Activated B cell treated with CpG ODN at 0.5 μM for 24 hours (primary cell): ENCODE measurements around the gene MR1. TPM values are rescaled to one million over a fixed set of nuclear protein-coding genes. Genes with fewer than 3 reads are reported as not detected.
A peak's percentile ranks its signal among the peaks of the same experiment; 100 is the strongest.
"Not testable (repeated sequence)": the region's sequence is repeated elsewhere in the genome, so short reads cannot be mapped to it uniquely, and the experiment has no call there.

Experiments
- ATAC-seq: fragments of 200-7000 bp; cut with Tn5 transposase; one replicate; pipeline ENCODE4 v1.10.0; 2021; ENCODE audit warnings: low read depth, mild to moderate bottlenecking, moderate library complexity
- CTCF ChIA-PET: fragments of 350-600 bp; sonication (Branson Sonifier 250); formaldehyde crosslinking; loops from one replicate; lab custom pipeline; 2021; ENCODE audit warnings: antibody characterized with exemption; lab: Charles Lee
- POLR2A ChIA-PET: fragments of 350-600 bp; sonication (Branson Sonifier 250); formaldehyde crosslinking; loops from one replicate; lab custom pipeline; 2021; ENCODE audit warnings: antibody characterized with exemption; lab: Charles Lee
- DNase-seq: peaks from one replicate; pipeline ENCODE4 v3.0.0; 2022
- H3K27ac Mint-ChIP-seq: one replicate; pipeline ENCODE4 v1.8.0; 2020; ENCODE audit warnings: mixed read lengths
- H3K27me3 Mint-ChIP-seq: one replicate; pipeline ENCODE4 v1.8.0; 2021; ENCODE audit warnings: mixed read lengths
- H3K36me3 Mint-ChIP-seq: one replicate; pipeline ENCODE4 v1.8.0; 2021; ENCODE audit warnings: low read depth, mixed read lengths
- H3K4me1 Mint-ChIP-seq: one replicate; pipeline ENCODE4 v1.8.0; 2021; ENCODE audit warnings: mixed read lengths
- H3K4me3 Mint-ChIP-seq: one replicate; pipeline ENCODE4 v1.8.0; 2020; ENCODE audit warnings: mild to moderate bottlenecking, mixed read lengths
- H3K9me3 Mint-ChIP-seq: one replicate; pipeline ENCODE4 v1.8.0; 2020; ENCODE audit warnings: mixed read lengths
- intact Hi-C: fragments of 100-400 bp; cut with micrococcal nuclease; formaldehyde crosslinking; loops from one replicate; pipeline ENCODE4 v1.15.1; 2024
- total RNA-seq: library from RNA; stranded (reverse); gene quantifications from 2 replicates; pipeline ENCODE4 v1.2.3, GENCODE V29; 2022
- TF ChIP-seq, protein P1 (sequence below): fragments of 200-600 bp; IDR thresholded peaks from one replicate; pipeline ENCODE4 v1.8.0; 2022; ENCODE audit warnings: antibody characterized with exemption, mild to moderate bottlenecking

MR1 gene
- total RNA-seq, 1 donor from 2014 or later, result 24.8 TPM

DNA sequence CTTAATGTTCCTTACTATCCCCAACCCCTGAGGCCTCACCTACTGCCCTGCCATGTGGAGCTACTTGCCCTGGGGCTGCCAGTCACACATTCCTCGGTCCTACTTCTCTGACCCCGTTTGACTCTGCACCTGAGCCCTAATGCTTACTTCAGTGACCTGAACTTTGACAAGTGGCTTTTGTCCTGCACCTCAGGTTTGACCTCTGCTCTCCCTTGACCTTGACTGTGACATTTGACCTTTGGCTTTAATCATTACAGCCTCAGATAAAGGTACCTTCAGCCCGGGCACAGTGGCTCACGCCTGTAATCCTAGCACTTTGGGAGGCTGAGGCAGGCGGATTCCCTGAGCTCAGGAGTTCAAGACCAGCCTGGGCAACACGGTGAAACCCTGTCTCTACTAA lies 22.8 kb downstream of the MR1 start:
- ChIA-PET CTCF (interaction anchor here (1.8 kb wide), 1 partner anchor 85 kb away, joined by 6 read pairs; no protein-coding TSS in a partner anchor), POLR2A (no interaction called here)
- TF ChIP-seq, protein P1, sequence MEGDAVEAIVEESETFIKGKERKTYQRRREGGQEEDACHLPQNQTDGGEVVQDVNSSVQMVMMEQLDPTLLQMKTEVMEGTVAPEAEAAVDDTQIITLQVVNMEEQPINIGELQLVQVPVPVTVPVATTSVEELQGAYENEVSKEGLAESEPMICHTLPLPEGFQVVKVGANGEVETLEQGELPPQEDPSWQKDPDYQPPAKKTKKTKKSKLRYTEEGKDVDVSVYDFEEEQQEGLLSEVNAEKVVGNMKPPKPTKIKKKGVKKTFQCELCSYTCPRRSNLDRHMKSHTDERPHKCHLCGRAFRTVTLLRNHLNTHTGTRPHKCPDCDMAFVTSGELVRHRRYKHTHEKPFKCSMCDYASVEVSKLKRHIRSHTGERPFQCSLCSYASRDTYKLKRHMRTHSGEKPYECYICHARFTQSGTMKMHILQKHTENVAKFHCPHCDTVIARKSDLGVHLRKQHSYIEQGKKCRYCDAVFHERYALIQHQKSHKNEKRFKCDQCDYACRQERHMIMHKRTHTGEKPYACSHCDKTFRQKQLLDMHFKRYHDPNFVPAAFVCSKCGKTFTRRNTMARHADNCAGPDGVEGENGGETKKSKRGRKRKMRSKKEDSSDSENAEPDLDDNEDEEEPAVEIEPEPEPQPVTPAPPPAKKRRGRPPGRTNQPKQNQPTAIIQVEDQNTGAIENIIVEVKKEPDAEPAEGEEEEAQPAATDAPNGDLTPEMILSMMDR, result no peak
- Mint-ChIP-seq H3K36me3 (peaks cover 61% of the 10 kb centered on the region), H3K27ac (no peak overlapping the region), H3K4me3 (no peak overlapping the region), H3K27me3 (no peaks in the 10 kb centered on the region), H3K4me1 (peaks cover 10% of the 10 kb centered on the region), H3K9me3 (peaks cover 10% of the 10 kb centered on the region)
- intact Hi-C loops, result no loop called here
- no peak for DNase-seq
- ATAC-seq, result no peak

DNA sequence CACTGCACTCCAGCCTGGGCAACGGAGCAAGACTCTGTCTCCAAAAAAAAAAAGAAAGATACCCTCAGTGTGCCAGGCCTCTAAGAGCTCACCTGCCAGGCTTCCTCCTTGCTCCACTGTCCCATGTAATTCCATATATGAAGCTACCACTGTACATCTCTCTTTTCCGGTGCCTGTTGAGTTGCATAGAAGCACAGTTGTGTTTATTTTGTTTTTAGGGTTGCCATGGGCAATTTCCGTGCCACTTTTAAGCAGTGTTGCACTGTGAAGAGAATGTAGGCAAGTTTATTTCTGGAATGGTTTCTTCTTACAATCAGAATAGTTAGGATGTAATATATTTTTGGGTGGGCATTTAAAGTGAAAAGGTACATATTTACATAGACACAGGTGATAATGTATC lies 23.3 kb downstream of the MR1 start:
- CTCF ChIA-PET, result no interaction called here
- POLR2A ChIA-PET, result no interaction called here

GRCh38 chr1:181059435-181059834 lies 25.7 kb downstream of the MR1 start:
- peaks cover 43% of the 10 kb centered on the region for H3K36me3 Mint-ChIP-seq
- no peak overlapping the region for H3K4me3 Mint-ChIP-seq
- ChIA-PET POLR2A (no interaction called here), CTCF (interaction anchor here (2.4 kb wide), 1 partner anchor 21 kb away, joined by 6 read pairs; no protein-coding TSS in a partner anchor)
- ATAC-seq (no peak), DNase-seq (no peak)
- peaks cover 10% of the 10 kb centered on the region for H3K9me3 Mint-ChIP-seq
- peaks cover 36% of the 10 kb centered on the region for H3K4me1 Mint-ChIP-seq
- intact Hi-C loops, result no loop called here
- no peaks in the 10 kb centered on the region for H3K27me3 Mint-ChIP-seq
- TF ChIP-seq, protein P1, result no peak
- H3K27ac Mint-ChIP-seq, result peak overlapping the region; percentile 37

More for the DNA sequence above, 23.3 kb downstream of the MR1 start:
- Mint-ChIP-seq H3K4me1 (peaks cover 15% of the 10 kb centered on the region), H3K4me3 (no peak overlapping the region), H3K27ac (no peak overlapping the region), H3K27me3 (no peaks in the 10 kb centered on the region), H3K9me3 (peaks cover 10% of the 10 kb centered on the region), H3K36me3 (peaks cover 57% of the 10 kb centered on the region)
- TF ChIP-seq, protein P1, result no peak
- no peak for DNase-seq
- intact Hi-C loops, result no loop called here
- no peak for ATAC-seq

DNA sequence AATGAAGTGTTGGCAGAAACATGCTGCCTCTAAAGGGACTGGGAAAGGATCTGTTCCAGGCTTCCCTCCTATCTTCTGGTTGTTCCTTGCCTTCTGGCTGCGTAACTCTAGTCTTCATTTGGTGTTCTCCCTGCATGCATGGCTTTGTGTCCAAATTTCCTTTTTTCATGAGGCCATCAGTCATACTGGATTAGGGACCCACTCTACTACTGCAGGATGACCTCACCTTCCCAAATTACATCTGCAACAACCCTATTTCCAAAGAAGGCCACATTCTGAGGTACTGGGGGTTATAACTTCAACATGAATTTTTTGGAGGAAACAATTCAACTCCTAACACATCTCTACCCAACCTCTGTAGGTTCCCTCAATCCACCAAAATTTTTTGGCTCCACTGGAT lies 26.3 kb downstream of the MR1 start:
- DNase-seq, result no peak
- no peak for ATAC-seq
- H3K4me3 Mint-ChIP-seq, result no peak overlapping the region
- CTCF ChIA-PET, result interaction anchor here (2.4 to 4.1 kb wide), 2 partner anchors 22 to 83 kb away, joined by 6 to 20 read pairs; no protein-coding TSS in a partner anchor
- peaks cover 10% of the 10 kb centered on the region for H3K9me3 Mint-ChIP-seq
- POLR2A ChIA-PET, result no interaction called here
- H3K27me3 Mint-ChIP-seq, result no peaks in the 10 kb centered on the region
- H3K4me1 Mint-ChIP-seq, result peaks cover 36% of the 10 kb centered on the region
- intact Hi-C loops, result no loop called here
- TF ChIP-seq, protein P1, result no peak
- no peak overlapping the region for H3K27ac Mint-ChIP-seq
- peaks cover 40% of the 10 kb centered on the region for H3K36me3 Mint-ChIP-seq

DNA sequence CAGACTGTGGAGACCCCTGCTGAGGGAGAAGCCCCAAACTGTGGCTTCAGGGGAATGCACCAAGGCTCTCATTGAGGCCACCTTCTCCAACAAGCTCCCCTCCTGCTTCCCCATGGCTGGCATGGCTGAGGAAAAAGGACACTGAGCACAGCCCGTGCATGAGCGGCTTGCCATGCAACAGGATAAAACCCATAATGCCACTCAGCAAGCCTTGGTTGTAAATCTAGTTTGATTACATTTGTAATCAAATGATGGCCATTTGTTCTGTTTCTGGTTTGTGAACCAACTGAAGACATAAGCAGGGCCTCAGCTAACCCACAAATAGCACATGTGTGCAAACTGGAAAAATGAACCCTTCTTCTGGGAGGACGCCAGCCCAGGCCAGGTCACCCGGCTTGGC lies 27.2 kb downstream of the MR1 start:
- H3K27me3 Mint-ChIP-seq, H3K4me3 Mint-ChIP-seq, intact Hi-C loops, ATAC-seq, DNase-seq: not testable (repeated sequence)
- ChIA-PET POLR2A (interaction anchor here (1.9 to 3.2 kb wide), 5 partner anchors 26 to 44 kb away, joined by 17 to 68 read pairs (median 20); partner anchors contain the start of genes IER5, MR1 and STX6), CTCF (interaction anchor here (1.4 to 4.1 kb wide), 3 partner anchors 21 to 82 kb away, joined by 5 to 20 read pairs (median 7); no protein-coding TSS in a partner anchor)
- Mint-ChIP-seq H3K4me1 (peaks cover 34% of the 10 kb centered on the region), H3K27ac (peak overlapping the region; percentile 92), H3K36me3 (peaks cover 32% of the 10 kb centered on the region), H3K9me3 (peaks cover 10% of the 10 kb centered on the region)
